WTC11 (cell line): ENCODE data around the gene RHBDD2. TPM values are rescaled to one million over a fixed set of nuclear protein-coding genes. Genes with fewer than 3 reads are reported as not detected.

ENCODE experiments used
- ATAC-seq: fragments of 200-7000 bp; cut with Tn5 transposase; 2 replicates; pipeline ENCODE4 v1.10.0; 2021; ENCODE audit warnings: mild to moderate bottlenecking, moderate library complexity
- CTCF ChIA-PET: fragments of 300-600 bp; sonication (Branson Sonifier 250); formaldehyde crosslinking; loops from one replicate; lab custom pipeline; 2021; ENCODE audit warnings: antibody characterized with exemption; lab: Charles Lee
- POLR2A ChIA-PET: fragments of 350-600 bp; sonication (Branson Sonifier 250); formaldehyde crosslinking; loops from one replicate; lab custom pipeline; 2021; ENCODE audit warnings: antibody characterized with exemption; lab: Charles Lee
- DNase-seq: peaks from one replicate; pipeline ENCODE4 v3.0.0; 2021; ENCODE audit warnings: low spot score
- H3K27ac Mint-ChIP-seq: 2 replicates; pipeline ENCODE4 v1.8.0; 2021; ENCODE audit warnings: mixed read lengths
- H3K27me3 Mint-ChIP-seq: 2 replicates; pipeline ENCODE4 v1.8.0; 2021; ENCODE audit warnings: low read depth, mild to moderate bottlenecking, moderate library complexity, mixed read lengths
- H3K36me3 Mint-ChIP-seq: 2 replicates; pipeline ENCODE4 v1.8.0; 2021; ENCODE audit warnings: mixed read lengths
- H3K4me1 Mint-ChIP-seq: 2 replicates; pipeline ENCODE4 v1.8.0; 2022; ENCODE audit warnings: mixed read lengths
- H3K4me3 Mint-ChIP-seq: 2 replicates; pipeline ENCODE4 v1.8.0; 2021; ENCODE audit warnings: mild to moderate bottlenecking, moderate library complexity, mixed read lengths
- H3K9me3 Mint-ChIP-seq: 2 replicates; pipeline ENCODE4 v1.8.0; 2021; ENCODE audit warnings: mixed read lengths
- CBFB ChIP-seq: sonication (generic); formaldehyde crosslinking; IDR thresholded peaks from 2 replicates; pipeline ENCODE4 v1.8.1; 2022; ENCODE audit warnings: mild to moderate bottlenecking, low read depth, missing genetic modification reagents
- CTCF ChIP-seq: fragments of 200-600 bp; IDR thresholded peaks from 2 replicates; pipeline ENCODE4 v1.8.0; 2022; ENCODE audit warnings: antibody characterized with exemption
- EMX1 ChIP-seq: fragments of 250-450 bp; sonication (Bioruptor Pico); IDR thresholded peaks from 2 replicates; pipeline ENCODE4 v1.8.0; 2021; ENCODE audit warnings: mild to moderate bottlenecking
- ESRRA ChIP-seq: sonication (generic); formaldehyde crosslinking; IDR thresholded peaks from 2 replicates; pipeline ENCODE4 v1.8.1; 2022; ENCODE audit warnings: mild to moderate bottlenecking, missing genetic modification reagents, borderline replicate concordance
- GRHL2 ChIP-seq: fragments of 250-450 bp; sonication (Bioruptor Pico); IDR thresholded peaks from 2 replicates; pipeline ENCODE4 v1.8.0; 2022; ENCODE audit warnings: mild to moderate bottlenecking, moderate library complexity; ENCODE audit not compliant: insufficient replicate concordance, severe bottlenecking
- GTF2I ChIP-seq: fragments of 250-450 bp; sonication (Bioruptor Pico); conservative IDR thresholded peaks from 2 replicates; pipeline ENCODE4 v1.4.0; 2021; ENCODE audit warnings: mild to moderate bottlenecking
- HMGA2 ChIP-seq: fragments of 250-450 bp; sonication (Bioruptor Pico); IDR thresholded peaks from 2 replicates; pipeline ENCODE4 v1.4.0; 2021; ENCODE audit warnings: mild to moderate bottlenecking, moderate library complexity
- MXD4 ChIP-seq: fragments of 250-450 bp; sonication (Bioruptor Pico); IDR thresholded peaks from 2 replicates; pipeline ENCODE4 v1.8.0; 2021; ENCODE audit warnings: mild to moderate bottlenecking, moderate library complexity, borderline replicate concordance
- NFATC4 ChIP-seq: fragments of 250-450 bp; sonication (Bioruptor Pico); IDR thresholded peaks from 2 replicates; pipeline ENCODE4 v1.9.0; 2021; ENCODE audit warnings: mild to moderate bottlenecking
- PRDM15 ChIP-seq: sonication (generic); formaldehyde crosslinking; IDR thresholded peaks from 2 replicates; pipeline ENCODE4 v1.8.0; 2022; ENCODE audit warnings: missing genetic modification reagents
- ZBTB21 ChIP-seq: sonication (generic); formaldehyde crosslinking; IDR thresholded peaks from 2 replicates; pipeline ENCODE4 v1.8.1; 2023; ENCODE audit warnings: mild to moderate bottlenecking, missing genetic modification reagents, borderline replicate concordance
- ZBTB43 ChIP-seq: sonication (generic); formaldehyde crosslinking; IDR thresholded peaks from 2 replicates; pipeline ENCODE4 v1.8.1; 2023; ENCODE audit warnings: mild to moderate bottlenecking, missing genetic modification reagents
- ZNF232 ChIP-seq: sonication (generic); formaldehyde crosslinking; IDR thresholded peaks from 2 replicates; pipeline ENCODE4 v1.8.0; 2022; ENCODE audit warnings: mild to moderate bottlenecking, missing genetic modification reagents
- ZNF416 ChIP-seq: fragments of 250-450 bp; sonication (Bioruptor Pico); IDR thresholded peaks from 2 replicates; pipeline ENCODE4 v1.9.0; 2021; ENCODE audit warnings: mild to moderate bottlenecking, inconsistent platforms
- total RNA-seq: library from RNA; stranded (reverse); gene quantifications from 3 replicates; pipeline ENCODE4 v1.2.3, GENCODE V29; 2021
- TF ChIP-seq, protein P1 (sequence below): sonication (generic); formaldehyde crosslinking; IDR thresholded peaks from 2 replicates; pipeline ENCODE4 v1.8.1; 2023; ENCODE audit warnings: mild to moderate bottlenecking, missing genetic modification reagents, borderline replicate concordance
- TF ChIP-seq, protein P2 (sequence below): fragments of 250-450 bp; sonication (Bioruptor Pico); IDR thresholded peaks from 2 replicates; pipeline ENCODE4 v1.9.0; 2021; ENCODE audit warnings: moderate library complexity, mild to moderate bottlenecking, inconsistent platforms, borderline replicate concordance
- TF ChIP-seq, protein P3 (sequence below): sonication (generic); formaldehyde crosslinking; IDR thresholded peaks from 2 replicates; pipeline ENCODE4 v1.8.0; 2022; ENCODE audit warnings: mild to moderate bottlenecking, missing genetic modification reagents
- TF ChIP-seq, protein P4 (sequence below): sonication (generic); formaldehyde crosslinking; IDR thresholded peaks from 2 replicates; pipeline ENCODE4 v1.8.1; 2022; ENCODE audit warnings: missing genetic modification reagents, borderline replicate concordance
- TF ChIP-seq, protein P5 (sequence below): sonication (generic); formaldehyde crosslinking; IDR thresholded peaks from 2 replicates; pipeline ENCODE4 v1.8.1; 2023; ENCODE audit warnings: mild to moderate bottlenecking, missing genetic modification reagents

RHBDD2 gene
- total RNA-seq, 1 experiment from 2014 or later, result 34.3 TPM

- ChIA-PET POLR2A (no interaction called here), CTCF (no interaction called here)
- no peak for ATAC-seq
Measured at GRCh38 chr7:75850235-75850634, 28.6 kb upstream of the RHBDD2 start.

More at GRCh38 chr7:75850235-75850634, 28.6 kb upstream of the RHBDD2 start:
- H3K4me3 Mint-ChIP-seq, result no peak overlapping the region
- no peaks in the 10 kb centered on the region for H3K4me1 Mint-ChIP-seq
- peaks cover 5% of the 10 kb centered on the region for H3K9me3 Mint-ChIP-seq
- DNase-seq, result no peak
- TF ChIP-seq, protein P1, sequence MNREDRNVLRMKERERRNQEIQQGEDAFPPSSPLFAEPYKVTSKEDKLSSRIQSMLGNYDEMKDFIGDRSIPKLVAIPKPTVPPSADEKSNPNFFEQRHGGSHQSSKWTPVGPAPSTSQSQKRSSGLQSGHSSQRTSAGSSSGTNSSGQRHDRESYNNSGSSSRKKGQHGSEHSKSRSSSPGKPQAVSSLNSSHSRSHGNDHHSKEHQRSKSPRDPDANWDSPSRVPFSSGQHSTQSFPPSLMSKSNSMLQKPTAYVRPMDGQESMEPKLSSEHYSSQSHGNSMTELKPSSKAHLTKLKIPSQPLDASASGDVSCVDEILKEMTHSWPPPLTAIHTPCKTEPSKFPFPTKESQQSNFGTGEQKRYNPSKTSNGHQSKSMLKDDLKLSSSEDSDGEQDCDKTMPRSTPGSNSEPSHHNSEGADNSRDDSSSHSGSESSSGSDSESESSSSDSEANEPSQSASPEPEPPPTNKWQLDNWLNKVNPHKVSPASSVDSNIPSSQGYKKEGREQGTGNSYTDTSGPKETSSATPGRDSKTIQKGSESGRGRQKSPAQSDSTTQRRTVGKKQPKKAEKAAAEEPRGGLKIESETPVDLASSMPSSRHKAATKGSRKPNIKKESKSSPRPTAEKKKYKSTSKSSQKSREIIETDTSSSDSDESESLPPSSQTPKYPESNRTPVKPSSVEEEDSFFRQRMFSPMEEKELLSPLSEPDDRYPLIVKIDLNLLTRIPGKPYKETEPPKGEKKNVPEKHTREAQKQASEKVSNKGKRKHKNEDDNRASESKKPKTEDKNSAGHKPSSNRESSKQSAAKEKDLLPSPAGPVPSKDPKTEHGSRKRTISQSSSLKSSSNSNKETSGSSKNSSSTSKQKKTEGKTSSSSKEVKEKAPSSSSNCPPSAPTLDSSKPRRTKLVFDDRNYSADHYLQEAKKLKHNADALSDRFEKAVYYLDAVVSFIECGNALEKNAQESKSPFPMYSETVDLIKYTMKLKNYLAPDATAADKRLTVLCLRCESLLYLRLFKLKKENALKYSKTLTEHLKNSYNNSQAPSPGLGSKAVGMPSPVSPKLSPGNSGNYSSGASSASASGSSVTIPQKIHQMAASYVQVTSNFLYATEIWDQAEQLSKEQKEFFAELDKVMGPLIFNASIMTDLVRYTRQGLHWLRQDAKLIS (CRISPR knock-in tag), result no peak
- TF ChIP-seq ESRRA (CRISPR knock-in tag) (no peak), ZBTB21 (CRISPR knock-in tag) (no peak), EMX1 (CRISPR knock-in tag) (no peak), GTF2I (CRISPR knock-in tag) (no peak), HMGA2 (no peak), ZNF416 (CRISPR knock-in tag) (no peak), ZNF232 (CRISPR knock-in tag) (no peak), PRDM15 (no peak), CBFB (CRISPR knock-in tag) (no peak), GRHL2 (CRISPR knock-in tag) (no peak), ZBTB43 (CRISPR knock-in tag) (no peak), CTCF (no peak), NFATC4 (CRISPR knock-in tag) (no peak), MXD4 (CRISPR knock-in tag) (no peak)
- TF ChIP-seq, protein P2, sequence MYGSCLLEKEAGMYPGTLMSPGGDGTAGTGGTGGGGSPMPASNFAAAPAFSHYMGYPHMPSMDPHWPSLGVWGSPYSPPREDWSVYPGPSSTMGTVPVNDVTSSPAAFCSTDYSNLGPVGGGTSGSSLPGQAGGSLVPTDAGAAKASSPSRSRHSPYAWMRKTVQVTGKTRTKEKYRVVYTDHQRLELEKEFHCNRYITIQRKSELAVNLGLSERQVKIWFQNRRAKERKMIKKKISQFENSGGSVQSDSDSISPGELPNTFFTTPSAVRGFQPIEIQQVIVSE (CRISPR knock-in tag), result no peak
- TF ChIP-seq, protein P3, sequence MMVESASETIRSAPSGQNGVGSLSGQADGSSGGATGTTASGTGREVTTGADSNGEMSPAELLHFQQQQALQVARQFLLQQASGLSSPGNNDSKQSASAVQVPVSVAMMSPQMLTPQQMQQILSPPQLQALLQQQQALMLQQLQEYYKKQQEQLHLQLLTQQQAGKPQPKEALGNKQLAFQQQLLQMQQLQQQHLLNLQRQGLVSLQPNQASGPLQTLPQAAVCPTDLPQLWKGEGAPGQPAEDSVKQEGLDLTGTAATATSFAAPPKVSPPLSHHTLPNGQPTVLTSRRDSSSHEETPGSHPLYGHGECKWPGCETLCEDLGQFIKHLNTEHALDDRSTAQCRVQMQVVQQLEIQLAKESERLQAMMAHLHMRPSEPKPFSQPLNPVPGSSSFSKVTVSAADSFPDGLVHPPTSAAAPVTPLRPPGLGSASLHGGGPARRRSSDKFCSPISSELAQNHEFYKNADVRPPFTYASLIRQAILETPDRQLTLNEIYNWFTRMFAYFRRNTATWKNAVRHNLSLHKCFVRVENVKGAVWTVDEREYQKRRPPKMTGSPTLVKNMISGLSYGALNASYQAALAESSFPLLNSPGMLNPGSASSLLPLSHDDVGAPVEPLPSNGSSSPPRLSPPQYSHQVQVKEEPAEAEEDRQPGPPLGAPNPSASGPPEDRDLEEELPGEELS (CRISPR knock-in tag), result no peak
- TF ChIP-seq, protein P4, sequence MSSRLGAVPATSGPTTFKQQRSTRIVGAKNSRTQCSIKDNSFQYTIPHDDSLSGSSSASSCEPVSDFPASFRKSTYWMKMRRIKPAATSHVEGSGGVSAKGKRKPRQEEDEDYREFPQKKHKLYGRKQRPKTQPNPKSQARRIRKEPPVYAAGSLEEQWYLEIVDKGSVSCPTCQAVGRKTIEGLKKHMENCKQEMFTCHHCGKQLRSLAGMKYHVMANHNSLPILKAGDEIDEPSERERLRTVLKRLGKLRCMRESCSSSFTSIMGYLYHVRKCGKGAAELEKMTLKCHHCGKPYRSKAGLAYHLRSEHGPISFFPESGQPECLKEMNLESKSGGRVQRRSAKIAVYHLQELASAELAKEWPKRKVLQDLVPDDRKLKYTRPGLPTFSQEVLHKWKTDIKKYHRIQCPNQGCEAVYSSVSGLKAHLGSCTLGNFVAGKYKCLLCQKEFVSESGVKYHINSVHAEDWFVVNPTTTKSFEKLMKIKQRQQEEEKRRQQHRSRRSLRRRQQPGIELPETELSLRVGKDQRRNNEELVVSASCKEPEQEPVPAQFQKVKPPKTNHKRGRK (CRISPR knock-in tag), result no peak
- TF ChIP-seq, protein P5, sequence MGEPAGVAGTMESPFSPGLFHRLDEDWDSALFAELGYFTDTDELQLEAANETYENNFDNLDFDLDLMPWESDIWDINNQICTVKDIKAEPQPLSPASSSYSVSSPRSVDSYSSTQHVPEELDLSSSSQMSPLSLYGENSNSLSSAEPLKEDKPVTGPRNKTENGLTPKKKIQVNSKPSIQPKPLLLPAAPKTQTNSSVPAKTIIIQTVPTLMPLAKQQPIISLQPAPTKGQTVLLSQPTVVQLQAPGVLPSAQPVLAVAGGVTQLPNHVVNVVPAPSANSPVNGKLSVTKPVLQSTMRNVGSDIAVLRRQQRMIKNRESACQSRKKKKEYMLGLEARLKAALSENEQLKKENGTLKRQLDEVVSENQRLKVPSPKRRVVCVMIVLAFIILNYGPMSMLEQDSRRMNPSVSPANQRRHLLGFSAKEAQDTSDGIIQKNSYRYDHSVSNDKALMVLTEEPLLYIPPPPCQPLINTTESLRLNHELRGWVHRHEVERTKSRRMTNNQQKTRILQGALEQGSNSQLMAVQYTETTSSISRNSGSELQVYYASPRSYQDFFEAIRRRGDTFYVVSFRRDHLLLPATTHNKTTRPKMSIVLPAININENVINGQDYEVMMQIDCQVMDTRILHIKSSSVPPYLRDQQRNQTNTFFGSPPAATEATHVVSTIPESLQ (CRISPR knock-in tag), result no peak
- peak overlapping the region; percentile 32; the same call in 1 of the 2 replicates for H3K27ac Mint-ChIP-seq
- H3K27me3 Mint-ChIP-seq, result no peaks in the 10 kb centered on the region; the same call in 1 of the 2 replicates
- no peaks in the 10 kb centered on the region for H3K36me3 Mint-ChIP-seq
